HEK293T (cell line): ENCODE results near the gene CDK7.

ENCODE experiments used
- CTCF ChIA-PET: fragments of 350-600 bp; formaldehyde crosslinking; extraction: SDS; loops from one replicate; lab custom pipeline; 2021; ENCODE audit warnings: antibody characterized with exemption, inconsistent platforms; lab: Yijun Ruan, JAX
- POLR2A ChIA-PET: fragments of 350-600 bp; formaldehyde crosslinking; extraction: SDS; loops from one replicate; lab custom pipeline; 2020; ENCODE audit warnings: antibody characterized with exemption, inconsistent platforms; lab: Yijun Ruan, JAX
- DNase-seq: peaks from one replicate; pipeline ENCODE4 v3.0.0; 2012; ENCODE audit warnings: mixed read lengths; ENCODE audit errors: extremely low spot score
- ARNT ChIP-seq: fragments of 450-650 bp; IDR thresholded peaks from 2 replicates; pipeline ENCODE4 v1.6.1; 2017; ENCODE audit warnings: mild to moderate bottlenecking
- BHLHE40 ChIP-seq: fragments of 450-650 bp; IDR thresholded peaks from 2 replicates; pipeline ENCODE4 v1.6.1; 2016; ENCODE audit warnings: mild to moderate bottlenecking, moderate library complexity, borderline replicate concordance
- CTBP1 ChIP-seq: fragments of 450-650 bp; IDR thresholded peaks from 2 replicates; pipeline ENCODE4 v1.6.1; 2016; ENCODE audit warnings: borderline replicate concordance
- ELF4 ChIP-seq: fragments of 450-650 bp; IDR thresholded peaks from 2 replicates; pipeline ENCODE4 v1.6.1; 2017; ENCODE audit warnings: antibody characterized with exemption
- FOXA1 ChIP-seq: fragments of 450-650 bp; IDR thresholded peaks from 2 replicates; pipeline ENCODE4 v1.6.1; 2016; ENCODE audit warnings: mild to moderate bottlenecking
- FOXK2 ChIP-seq: fragments of 450-650 bp; IDR thresholded peaks from 2 replicates; pipeline ENCODE4 v1.6.1; 2016; ENCODE audit warnings: mild to moderate bottlenecking
- FOXM1 ChIP-seq: fragments of 450-650 bp; IDR thresholded peaks from 2 replicates; pipeline ENCODE4 v1.6.1; 2017; ENCODE audit warnings: mild to moderate bottlenecking, borderline replicate concordance
- HDGF ChIP-seq: fragments of 450-650 bp; IDR thresholded peaks from 2 replicates; pipeline ENCODE4 v1.6.1; 2017; ENCODE audit warnings: antibody characterized with exemption, borderline replicate concordance
- L3MBTL2 ChIP-seq: fragments of 450-650 bp; conservative IDR thresholded peaks from 2 replicates; pipeline ENCODE4 v1.6.1; 2016; ENCODE audit warnings: mild to moderate bottlenecking
- LEF1 ChIP-seq: fragments of 450-650 bp; IDR thresholded peaks from 2 replicates; pipeline ENCODE4 v1.6.1; 2017; ENCODE audit warnings: mild to moderate bottlenecking, borderline replicate concordance
- NFRKB ChIP-seq: fragments of 450-650 bp; IDR thresholded peaks from 2 replicates; pipeline ENCODE4 v1.6.1; 2016; ENCODE audit warnings: mild to moderate bottlenecking, moderate library complexity
- SP1 ChIP-seq: fragments of 450-650 bp; IDR thresholded peaks from 2 replicates; pipeline ENCODE4 v1.6.1; 2017
- SUZ12 ChIP-seq: fragments of 450-650 bp; IDR thresholded peaks from 2 replicates; pipeline ENCODE4 v1.6.1; 2016; ENCODE audit warnings: mild to moderate bottlenecking
- TARDBP ChIP-seq: fragments of 450-650 bp; IDR thresholded peaks from 2 replicates; pipeline ENCODE4 v1.6.1; 2016
- ZNF384 ChIP-seq: fragments of 450-650 bp; IDR thresholded peaks from 2 replicates; pipeline ENCODE4 v1.6.1; 2016
- TF ChIP-seq, protein P1 (sequence below): fragments of 450-650 bp; IDR thresholded peaks from 2 replicates; pipeline ENCODE4 v1.6.1; 2016

CDK7 gene

DNA sequence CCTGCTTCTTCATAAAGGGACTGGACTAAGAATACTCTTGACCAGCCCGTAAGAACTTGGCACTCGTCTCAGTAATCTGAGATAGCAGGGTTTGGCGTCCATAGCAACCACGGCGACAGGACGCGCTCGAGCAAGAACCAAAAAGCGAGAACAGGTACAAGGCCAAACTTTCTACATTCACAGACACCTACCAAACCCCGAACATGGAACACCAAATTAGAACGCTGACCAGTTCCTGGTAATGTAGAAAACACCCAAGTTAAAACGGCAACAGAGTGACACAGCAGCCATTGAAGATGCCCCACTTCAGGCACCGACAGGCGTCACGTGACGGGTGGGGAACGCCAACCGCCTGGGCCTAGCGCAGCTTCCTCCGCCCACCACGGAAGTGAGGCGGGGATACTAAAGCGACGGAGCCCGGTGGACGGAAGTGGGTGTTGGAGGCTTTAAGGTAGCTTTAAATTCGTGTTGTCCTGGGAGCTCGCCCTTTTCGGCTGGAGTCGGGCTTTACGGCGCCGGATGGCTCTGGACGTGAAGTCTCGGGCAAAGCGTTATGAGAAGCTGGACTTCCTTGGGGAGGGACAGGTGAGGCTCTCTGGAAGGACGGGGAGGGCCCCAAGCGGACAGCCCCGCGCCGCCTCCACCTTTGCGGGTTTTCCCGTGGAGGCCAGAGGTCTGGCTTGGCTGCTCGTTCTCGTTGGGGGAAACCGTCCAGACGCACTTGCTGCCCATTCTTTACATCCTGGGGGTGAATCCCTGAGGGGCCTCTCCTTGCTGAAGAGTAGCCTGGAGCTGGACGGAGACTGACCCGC lies at the start of gene CDK7:
TSS of gene CDK7 (plus strand) at position 430 of the 812 bp plus-strand sequence. CDS start at position 520, 90 bp downstream.
- TF ChIP-seq CTBP1 = no peak
- TF ChIP-seq ELF4 = 0 out of 2 replicates have a peak, but pooled peaks have one; percentile 37
- TF ChIP-seq, protein P1, sequence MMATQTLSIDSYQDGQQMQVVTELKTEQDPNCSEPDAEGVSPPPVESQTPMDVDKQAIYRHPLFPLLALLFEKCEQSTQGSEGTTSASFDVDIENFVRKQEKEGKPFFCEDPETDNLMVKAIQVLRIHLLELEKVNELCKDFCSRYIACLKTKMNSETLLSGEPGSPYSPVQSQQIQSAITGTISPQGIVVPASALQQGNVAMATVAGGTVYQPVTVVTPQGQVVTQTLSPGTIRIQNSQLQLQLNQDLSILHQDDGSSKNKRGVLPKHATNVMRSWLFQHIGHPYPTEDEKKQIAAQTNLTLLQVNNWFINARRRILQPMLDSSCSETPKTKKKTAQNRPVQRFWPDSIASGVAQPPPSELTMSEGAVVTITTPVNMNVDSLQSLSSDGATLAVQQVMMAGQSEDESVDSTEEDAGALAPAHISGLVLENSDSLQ = peak; percentile 81
- ChIA-PET POLR2A (interaction anchor here (0.5 to 1.3 kb wide), 4 partner anchors 17 to 151 kb away, joined by 3 to 6 read pairs (median 3); partner anchors contain the start of gene CENPH), CTCF (interaction anchor here (0.9 kb wide), 1 partner anchor 206 kb away, joined by 3 read pairs; no protein-coding TSS in a partner anchor)
- peak; percentile 97 for DNase-seq

DNA sequence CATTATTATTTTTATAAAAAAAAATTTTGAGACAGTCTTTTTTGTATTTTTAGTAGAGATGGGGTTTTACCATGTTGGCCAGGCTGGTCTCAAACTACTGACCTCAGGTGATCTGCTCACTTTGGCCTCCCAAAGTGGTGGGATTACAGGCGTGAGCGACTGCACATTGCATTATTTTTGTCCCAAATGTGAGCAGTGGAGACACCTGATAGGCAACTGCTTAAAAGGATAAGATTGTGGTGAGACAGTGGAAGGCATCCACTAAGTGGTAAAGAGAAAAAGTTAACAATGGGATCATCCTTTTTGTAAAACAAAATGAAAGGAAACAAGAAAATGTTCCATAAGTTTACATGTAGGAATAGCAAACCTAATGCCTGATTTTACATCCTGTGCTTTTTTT lies 47.3 kb upstream of the CDK7 start:
- POLR2A ChIA-PET = no interaction called here
- no peak for TF ChIP-seq FOXM1
- TF ChIP-seq SUZ12 = no peak
- no peak for TF ChIP-seq L3MBTL2
- TF ChIP-seq NFRKB = no peak
- no peak for TF ChIP-seq LEF1
- no peak for TF ChIP-seq ELF4
- TF ChIP-seq, protein P1 = no peak
- no peak for TF ChIP-seq HDGF
- no peak for TF ChIP-seq TARDBP
- no peak for TF ChIP-seq FOXK2
- no peak for TF ChIP-seq ZNF384
- no peak for TF ChIP-seq BHLHE40
- no peak for TF ChIP-seq SP1
- DNase-seq = no peak
- CTCF ChIA-PET = no interaction called here

- DNase-seq = no peak
- CTCF ChIA-PET = interaction anchor here (1.5 kb wide), 1 partner anchor 95 kb away, joined by 3 read pairs; no protein-coding TSS in a partner anchor
- TF ChIP-seq FOXM1 (no peak), SP1 (no peak), CTBP1 (no peak), ARNT (no peak), ELF4 (no peak), FOXK2 (no peak), BHLHE40 (no peak), ZNF384 (no peak), LEF1 (no peak), HDGF (no peak), L3MBTL2 (no peak), FOXA1 (no peak), SUZ12 (no peak), NFRKB (no peak)
- TF ChIP-seq, protein P1 = no peak
- POLR2A ChIA-PET = interaction anchor here (1.1 to 1.7 kb wide), 2 partner anchors 45 to 95 kb away, joined by 6 to 8 read pairs; partner anchors contain the start of genes CDK7 and SLC30A5
Measured at GRCh38 chr5:69188811-69189161, 45.9 kb upstream of the CDK7 start.

DNA sequence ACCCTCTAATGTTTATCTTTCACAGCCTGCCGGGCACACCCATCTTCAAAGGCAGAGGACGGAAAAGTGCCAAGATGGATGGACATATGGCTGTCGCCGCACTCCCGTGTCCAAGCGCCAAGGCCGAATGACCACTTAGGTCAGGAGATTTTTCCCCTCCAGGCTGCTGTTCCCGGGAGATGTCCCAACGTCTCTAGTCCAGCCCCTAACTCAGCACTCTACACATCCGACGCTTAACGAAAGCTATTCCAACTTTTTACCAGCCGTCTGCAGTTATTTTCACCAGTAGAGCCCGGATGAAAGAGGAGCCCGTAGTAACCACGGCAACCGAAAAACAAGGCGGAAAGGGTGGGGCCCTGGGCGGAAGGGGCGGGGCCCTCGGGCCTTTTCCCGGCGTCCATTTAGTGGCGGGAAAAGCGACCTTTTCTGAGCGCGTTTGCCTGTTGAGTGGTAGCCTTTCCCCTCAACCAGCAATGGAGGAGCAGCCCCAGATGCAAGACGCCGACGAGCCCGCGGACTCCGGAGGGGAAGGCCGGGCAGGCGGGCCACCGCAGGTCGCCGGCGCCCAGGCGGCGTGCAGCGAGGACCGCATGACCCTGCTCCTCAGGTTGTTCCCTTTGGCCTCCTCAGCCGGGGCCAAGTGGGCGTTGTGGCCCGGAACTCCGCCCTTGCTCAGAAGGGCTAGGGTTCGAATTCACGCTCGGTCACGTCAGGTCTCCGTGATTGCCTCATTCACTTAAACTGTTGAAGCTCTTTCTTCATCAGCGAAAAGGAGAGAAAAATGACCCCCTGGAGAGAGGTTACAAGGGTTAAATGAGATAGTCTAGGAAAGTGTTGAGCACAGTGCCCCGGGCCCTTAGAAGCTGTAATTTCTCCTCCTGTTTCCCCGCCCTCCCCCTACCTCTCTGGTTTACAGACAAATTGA lies 45.3 kb upstream of the CDK7 start, which contains the start of gene CENPH:
TSS of gene CENPH (plus strand) at position 422 of the 925 bp plus-strand sequence. CDS start at position 474, 52 bp downstream.
- CTCF ChIA-PET = interaction anchor here (1.5 kb wide), 1 partner anchor 96 kb away, joined by 3 read pairs; no protein-coding TSS in a partner anchor
- TF ChIP-seq SUZ12 = no peak
- TF ChIP-seq, protein P1 = peak; percentile 32; the same call in 1 of the 2 replicates
- no peak for TF ChIP-seq LEF1
- no peak for TF ChIP-seq ZNF384
- no peak for TF ChIP-seq TARDBP
- no peak for TF ChIP-seq FOXA1
- TF ChIP-seq FOXM1 = no peak
- no peak for TF ChIP-seq FOXK2
- TF ChIP-seq ELF4 = no peak
- peak; percentile 62; the same call in 1 of the 2 replicates for TF ChIP-seq CTBP1
- TF ChIP-seq SP1 = no peak
- TF ChIP-seq BHLHE40 = no peak
- no peak for TF ChIP-seq NFRKB
- TF ChIP-seq L3MBTL2 = peak; percentile 96
- no peak for TF ChIP-seq ARNT
- TF ChIP-seq HDGF = no peak
- DNase-seq = peak; percentile 91
- POLR2A ChIA-PET = interaction anchor here (0.7 to 1.7 kb wide), 11 partner anchors 9 to 146 kb away, joined by 3 to 8 read pairs (median 4); partner anchors contain the start of genes CDK7 and SLC30A5

- ChIA-PET POLR2A (no interaction called here), CTCF (interaction anchor here (1.1 kb wide), 1 partner anchor 13 kb away, joined by 4 read pairs; no protein-coding TSS in a partner anchor)
- TF ChIP-seq FOXK2 (no peak), SP1 (no peak), ARNT (no peak), FOXM1 (no peak), FOXA1 (no peak), CTBP1 (no peak), LEF1 (no peak), HDGF (no peak)
- TF ChIP-seq, protein P1 = no peak
- no peak for DNase-seq
Measured at GRCh38 chr5:69202497-69202896, 32.2 kb upstream of the CDK7 start.
